ENCODE data around the gene IL2RA.
"Not testable (repeated sequence)": the region's sequence is repeated elsewhere in the genome, so short reads cannot be mapped to it uniquely, and the experiment has no call there.

Gene IL2RA

DNA sequence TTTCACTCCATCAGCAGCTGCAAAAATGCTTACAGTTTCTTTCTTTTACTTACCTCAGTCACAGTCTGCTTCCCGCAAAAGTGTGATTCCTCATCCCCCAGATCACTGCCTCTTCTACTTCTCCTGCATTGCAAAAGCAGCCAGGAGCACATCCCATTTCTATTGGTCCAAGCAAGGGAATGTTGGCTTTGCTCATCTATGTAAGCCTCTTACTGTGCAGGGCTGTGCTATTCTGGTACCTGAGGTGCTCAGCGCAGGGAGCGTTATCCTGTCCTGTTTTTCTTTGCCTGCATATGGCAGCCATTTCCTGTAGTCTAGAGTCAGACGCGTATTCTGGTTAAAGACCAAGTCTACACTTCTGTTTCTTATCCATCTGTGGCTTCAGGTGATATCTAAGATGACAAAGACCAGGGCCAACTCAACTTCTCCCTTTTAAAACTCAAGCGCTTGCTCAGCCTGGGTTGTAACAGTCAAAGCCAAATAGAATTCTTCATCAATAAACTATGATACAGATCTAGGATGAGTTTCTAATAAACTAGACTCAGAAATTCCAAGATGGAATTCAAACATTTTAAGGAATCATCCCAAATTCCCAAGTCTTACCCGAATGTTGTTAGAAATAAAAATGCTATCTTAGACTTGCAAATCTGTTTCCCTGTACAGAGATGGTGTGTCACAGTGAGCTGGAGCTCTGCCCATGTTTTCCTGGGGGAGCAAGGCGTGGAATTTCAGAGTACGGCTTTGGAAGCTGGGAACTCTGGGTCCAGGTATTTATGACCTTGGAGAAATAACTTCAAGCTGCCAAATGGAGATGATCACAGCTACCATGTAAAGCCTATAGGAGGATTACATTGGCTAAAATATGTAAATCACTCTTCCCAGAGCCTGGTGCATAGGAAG, 20.6 kb upstream of the IL2RA start:
- no peak for DNase-seq

DNA sequence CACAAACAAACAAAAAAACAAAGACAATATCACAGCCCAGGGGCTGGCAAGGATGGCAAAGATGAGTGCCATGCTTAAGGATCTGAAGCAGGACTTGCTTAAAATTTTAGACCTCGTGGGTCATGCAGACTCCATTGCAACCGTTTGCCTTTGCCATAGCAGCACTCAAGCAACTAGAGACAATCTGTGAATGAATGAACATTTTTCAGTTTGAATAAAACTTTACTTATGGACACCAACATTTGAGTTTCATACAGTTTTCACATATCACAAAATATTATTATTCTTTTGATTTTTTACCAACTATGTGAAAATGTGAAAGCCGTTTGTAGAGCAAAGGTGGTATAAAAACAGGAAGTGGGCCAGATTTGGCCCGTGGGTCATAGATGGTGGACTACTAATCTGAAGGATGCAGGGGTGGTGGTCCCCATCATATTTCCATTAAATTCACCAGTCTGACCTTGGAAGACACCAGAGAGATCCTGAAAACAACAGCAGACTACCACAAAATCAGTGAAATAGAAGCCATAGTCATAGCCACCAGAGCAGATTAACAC, 18.3 kb upstream of the IL2RA start:
- no peak for DNase-seq

- no peak for DNase-seq
Measured at GRCh38 chr10:6079044-6079443, 16.9 kb upstream of the IL2RA start.

GRCh38 chr10:6077071-6077675, 15.0 kb upstream of the IL2RA start:
- no peak for DNase-seq

GRCh38 chr10:6074489-6075301, 12.5 kb upstream of the IL2RA start:
- DNase-seq = no peak

- no peak for DNase-seq
Measured at GRCh38 chr10:6072215-6072934, 10.2 kb upstream of the IL2RA start.

DNA sequence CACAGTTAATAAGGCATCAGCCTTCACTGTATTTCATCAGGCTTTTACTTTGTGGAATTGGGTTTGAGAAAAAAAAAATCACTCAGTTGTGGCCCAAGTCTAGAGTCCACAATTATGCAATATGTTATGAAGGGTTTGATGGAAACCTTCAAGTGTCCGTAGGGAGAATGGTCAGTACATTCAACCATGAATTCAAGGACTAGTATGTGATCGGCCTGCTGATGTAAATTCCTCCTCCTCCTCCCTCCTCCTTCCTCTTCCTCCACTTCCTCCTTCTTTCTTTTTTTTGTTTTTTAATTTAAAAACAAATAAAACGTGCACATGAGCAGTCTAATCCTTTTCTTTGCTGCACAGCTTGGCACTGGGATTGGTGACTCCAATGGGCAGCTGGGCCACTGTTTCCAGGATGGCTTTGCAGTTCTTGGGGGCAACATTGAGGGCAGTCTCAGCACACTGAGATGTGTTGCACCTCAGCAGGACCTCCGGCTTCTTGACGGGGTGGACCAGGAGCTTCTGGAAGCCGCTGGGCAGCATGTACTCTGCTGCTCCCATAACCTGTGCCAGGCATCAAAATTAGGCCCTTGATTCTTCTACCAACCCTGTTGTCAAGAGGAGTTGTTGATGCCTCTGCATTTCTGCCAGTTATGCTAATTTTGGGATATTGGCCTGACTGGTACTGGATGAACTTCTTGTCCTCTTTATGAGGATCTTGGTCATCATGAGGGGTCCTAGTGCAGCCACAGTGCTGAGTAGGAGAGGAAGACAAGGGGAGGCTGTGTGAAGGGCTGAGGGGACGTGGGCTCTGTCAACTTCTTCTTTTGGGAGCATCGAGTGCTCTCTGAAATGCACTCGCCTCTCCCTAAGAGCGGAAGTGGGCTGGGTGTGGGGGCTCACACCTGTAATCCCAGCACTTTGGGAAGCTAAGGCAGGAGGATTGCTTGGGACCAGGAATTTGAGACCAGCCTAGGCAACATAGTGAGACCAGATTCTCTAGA, 9.3 kb upstream of the IL2RA start:
- DNase-seq = no peak

GRCh38 chr10:6070660-6071059, 8.5 kb upstream of the IL2RA start:
- no peak for DNase-seq

- no peak for DNase-seq
Measured at GRCh38 chr10:6069081-6069931, 7.1 kb upstream of the IL2RA start.

DNA sequence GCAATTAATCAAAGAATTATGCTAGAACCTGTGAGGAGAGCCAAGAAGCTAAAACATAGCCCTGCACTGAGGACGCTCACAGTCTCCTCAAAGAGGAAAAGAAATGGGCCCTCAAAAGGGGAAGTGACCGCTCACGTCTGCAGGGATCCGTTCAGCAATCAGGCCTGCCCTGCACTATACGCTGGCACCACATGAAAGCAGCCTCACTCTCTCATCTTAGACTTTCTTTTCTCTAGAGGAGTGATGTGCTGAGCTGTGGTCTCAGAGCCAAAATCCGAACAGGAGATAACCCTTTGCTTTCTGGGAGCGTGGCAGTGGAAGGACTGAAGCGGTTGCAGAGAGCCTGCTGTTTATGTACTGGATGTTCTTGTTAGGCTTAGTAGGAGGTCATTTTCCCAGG, 6.3 kb upstream of the IL2RA start:
- no peak for DNase-seq

- no peak for DNase-seq
Measured at GRCh38 chr10:6068006-6068405, 5.8 kb upstream of the IL2RA start.

- no peak for DNase-seq
Measured at GRCh38 chr10:6067457-6067856, 5.3 kb upstream of the IL2RA start.

DNA sequence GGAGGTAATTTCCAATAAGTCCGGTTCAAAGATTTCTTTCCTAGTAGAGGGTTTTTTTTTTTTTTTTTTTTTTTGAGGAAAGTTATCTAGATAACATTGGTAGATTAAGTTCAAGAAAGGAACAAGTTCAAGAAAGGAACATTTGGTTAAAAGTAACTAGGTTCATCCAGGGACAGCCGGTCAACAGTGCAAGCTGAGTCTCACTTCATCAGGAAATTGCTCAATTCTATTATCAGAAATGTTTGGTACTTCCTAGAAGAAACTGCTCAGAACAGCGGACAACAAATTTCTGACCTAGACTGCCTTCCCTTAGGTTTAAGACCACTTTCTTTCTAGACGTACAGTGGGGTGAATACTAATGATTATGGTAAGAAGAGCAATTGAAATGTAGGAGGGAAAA, 3.7 kb upstream of the IL2RA start:
- no peak for DNase-seq

DNA sequence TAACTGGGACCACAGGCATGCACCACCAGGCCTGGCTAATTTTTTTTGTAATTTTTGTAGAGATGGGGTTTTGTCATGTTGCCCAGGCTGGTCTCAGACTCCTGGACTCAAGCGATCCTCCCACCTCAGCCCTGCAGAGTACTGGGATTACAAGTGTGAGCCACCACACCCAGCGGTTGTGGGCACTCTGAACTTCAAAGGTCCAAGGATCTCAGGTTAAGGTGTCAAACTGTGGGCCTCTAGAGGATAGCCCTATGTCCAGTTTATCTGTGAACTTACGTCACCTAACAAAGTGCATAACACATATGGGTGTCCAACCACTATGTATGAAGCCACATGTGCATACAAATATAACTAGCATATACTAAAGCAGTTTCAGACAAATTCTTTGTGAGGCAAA, 3.2 kb upstream of the IL2RA start:
- no peak for DNase-seq

- DNase-seq = not testable (repeated sequence)
Measured at GRCh38 chr10:6064726-6065125, 2.6 kb upstream of the IL2RA start.

DNA sequence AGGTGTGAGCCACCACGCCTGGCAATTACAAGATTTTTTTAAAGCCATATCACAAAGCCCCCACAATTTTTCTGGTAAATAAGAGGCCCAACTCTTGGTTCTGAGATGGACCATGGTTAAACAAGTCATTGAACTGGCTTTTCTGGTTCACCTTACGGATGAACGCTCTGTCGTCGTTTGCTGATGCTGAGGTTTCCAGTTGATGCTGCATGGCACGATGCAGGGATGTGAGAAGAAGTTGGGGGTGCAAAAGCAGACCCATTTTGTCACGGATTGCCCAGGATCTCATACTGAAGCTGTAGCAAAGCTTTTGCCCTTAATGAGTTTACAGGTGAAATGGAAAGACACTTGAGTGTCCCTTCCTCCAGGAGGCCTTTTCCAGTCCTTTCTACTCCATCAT, 2.0 kb upstream of the IL2RA start:
- no peak for DNase-seq

DNA sequence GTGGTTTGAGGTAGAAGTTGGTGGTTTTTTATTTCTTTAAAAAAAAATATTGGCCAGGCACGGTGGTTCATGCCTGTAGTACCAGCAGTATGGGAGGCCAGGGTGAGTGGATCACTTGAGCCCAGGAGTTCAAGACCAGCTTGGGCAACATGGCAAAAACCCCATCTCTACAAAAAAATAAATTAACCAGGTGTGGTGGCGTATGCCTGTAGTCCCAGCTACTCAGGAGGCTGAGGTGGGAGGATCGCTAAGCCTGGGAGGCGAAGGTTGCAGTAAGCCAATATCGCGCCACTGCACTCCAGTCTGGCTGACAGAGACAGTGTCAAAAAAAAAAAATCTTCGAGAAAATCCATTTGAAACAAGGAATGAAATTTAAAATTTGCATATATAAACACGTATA, 1.1 kb downstream of the IL2RA start:
- no peak for DNase-seq

GRCh38 chr10:6059506-6059905, 2.7 kb downstream of the IL2RA start:
- no peak for DNase-seq

DNA sequence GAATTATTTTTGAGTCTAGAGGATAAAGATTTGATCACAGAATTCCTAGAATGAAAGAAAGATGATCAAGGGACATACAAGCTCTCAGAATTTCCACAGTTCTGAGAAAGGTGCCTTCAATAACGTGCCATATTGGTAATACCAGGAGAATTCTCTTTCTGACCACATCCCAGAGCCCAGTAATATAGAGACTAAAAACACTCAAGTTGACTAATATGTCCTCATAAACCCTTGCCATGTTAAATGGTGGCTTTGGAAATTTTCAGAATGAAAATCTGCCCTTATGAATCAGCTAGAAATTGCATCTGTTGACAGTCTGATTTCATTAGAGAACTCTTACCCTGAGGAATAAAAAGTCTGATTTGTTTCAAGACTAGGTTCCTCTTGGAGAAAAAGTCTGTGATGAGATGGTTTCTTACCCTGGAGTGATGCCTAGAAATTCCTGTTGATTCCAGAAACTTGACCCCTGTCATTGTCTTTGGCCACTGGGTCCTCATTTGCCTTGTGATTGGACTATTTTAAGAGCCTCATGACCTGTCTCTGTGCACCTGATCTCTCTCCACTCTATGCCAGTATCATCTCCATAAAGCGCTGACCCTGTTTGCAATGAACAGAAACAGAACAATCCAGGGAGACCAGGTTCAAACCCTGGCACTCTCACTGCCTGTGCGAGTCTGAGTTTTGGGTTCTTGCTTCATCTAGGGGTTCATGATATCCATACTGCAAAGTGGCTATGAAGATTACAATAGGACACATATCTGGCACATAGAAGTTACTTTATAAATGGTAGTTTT, 3.3 kb downstream of the IL2RA start:
- no peak for DNase-seq
